Measurements from ENCODE around the gene CCNB1IP1. TPM values are rescaled to one million over a fixed set of nuclear protein-coding genes. Genes with fewer than 3 reads are reported as not detected.
A peak's percentile ranks its signal among the peaks of the same experiment; 100 is the strongest.
"Not testable (repeated sequence)": the region's sequence is repeated elsewhere in the genome, so short reads cannot be mapped to it uniquely, and the experiment has no call there.

The CCNB1IP1 gene
- total RNA-seq, 1 donor from 2014 or later = 30.5 TPM

DNA sequence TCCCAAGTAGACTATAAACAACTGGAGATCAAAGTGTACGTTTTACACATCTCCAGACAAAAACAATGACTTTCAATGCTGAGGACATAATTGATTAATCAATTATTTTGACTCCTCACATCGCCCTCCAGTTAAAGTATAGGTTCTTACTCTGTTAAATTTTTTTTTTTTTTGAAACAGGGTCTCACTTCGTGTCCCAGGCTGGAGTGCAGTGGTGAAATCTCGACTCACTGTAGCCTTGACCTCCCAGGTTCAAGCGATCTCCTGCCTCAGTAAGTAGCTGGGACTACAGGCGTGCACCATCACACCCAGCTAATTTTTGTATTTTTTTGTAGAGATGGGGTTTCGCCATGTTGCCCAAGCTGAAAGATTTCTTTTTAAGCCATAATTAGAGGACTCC lies 938 bp upstream of the CCNB1IP1 start:
- DNase-seq (ENCODE audit: low spot score) = no peak
- ATAC-seq = no peak

DNA sequence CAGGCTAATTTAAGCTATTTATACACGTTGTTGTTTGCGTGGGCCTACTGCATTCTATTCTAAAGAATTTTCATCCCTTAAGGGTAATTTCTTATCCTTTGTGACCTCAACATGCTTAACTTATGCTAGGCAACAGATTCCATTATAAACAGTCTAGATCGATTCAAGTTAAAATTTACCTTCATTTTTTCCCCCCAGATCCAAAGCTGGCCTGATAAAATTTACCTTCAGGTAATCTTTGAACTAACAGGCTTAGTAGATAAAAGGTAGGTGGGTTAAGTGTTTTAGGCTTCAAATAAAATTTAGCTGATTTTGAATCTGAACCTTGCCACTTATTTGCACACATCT lies 389 bp upstream of the CCNB1IP1 start:
- peak; percentile 68 for ATAC-seq
- no peak for DNase-seq (ENCODE audit: low spot score)

DNA sequence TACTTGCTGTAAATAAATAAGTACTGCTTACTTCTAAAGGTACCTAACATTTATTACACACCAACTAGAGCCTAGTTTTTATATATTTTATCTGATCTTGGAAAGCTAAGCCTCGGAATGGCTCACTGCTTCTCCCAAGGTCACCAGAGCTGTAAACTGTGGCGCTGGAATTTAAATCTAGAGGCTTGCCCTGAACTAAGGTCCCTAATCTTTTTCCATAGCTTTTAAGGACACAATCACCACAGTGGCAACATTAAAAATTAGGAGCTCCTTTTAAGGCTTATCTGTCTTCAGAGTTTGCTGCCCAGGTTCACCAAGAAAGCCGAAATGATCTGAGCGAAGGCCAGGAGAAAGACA lies 670 bp downstream of the CCNB1IP1 start:
- ATAC-seq (peak; percentile 41), DNase-seq (ENCODE audit: low spot score) (no peak)

DNA sequence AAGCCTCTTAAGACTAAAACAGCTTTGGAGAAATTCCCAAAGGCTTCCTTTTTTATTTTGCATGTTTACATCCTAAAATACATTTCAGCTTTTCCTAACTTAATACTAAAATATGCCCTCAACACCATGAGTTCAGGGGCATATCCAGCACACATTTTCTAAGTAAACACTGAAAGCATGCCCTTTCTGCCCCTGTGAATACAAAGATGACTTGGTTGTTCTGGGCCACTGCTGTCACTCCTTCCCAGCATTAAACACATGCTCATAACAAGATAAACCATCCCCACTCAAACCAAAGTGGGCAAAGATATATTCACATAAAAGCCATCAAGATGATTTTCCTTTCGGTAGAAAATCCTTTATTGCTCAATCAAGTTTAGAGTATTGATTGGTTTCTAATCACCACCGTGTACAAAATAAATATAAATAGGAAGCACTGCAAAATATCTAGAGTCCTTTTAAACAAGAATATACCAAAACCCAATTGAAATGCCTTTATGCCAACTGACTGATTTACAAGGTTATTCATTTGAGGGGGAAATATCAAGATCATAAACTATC lies 1.9 kb downstream of the CCNB1IP1 start:
- ATAC-seq (no peak), DNase-seq (ENCODE audit: low spot score) (no peak)

DNA sequence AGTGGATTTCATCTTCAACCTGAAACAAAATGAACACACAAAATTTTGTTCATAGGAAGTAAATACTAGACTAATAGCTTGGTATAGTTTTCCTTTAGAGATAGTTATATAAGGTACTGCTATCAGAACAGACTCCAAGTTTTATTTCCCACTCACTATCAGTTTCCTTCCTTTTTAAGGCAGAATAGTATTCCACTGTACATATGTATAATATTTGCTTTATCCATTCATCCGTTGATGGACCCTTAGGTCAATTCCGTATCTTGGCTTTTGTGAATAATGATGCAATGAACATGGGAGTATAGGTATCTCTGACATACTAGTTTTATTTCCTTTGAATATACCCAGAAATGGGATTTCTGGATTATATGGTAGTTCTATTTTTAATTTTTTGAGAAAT lies 3.7 kb downstream of the CCNB1IP1 start:
- ATAC-seq (no peak), DNase-seq (ENCODE audit: low spot score) (no peak)

DNA sequence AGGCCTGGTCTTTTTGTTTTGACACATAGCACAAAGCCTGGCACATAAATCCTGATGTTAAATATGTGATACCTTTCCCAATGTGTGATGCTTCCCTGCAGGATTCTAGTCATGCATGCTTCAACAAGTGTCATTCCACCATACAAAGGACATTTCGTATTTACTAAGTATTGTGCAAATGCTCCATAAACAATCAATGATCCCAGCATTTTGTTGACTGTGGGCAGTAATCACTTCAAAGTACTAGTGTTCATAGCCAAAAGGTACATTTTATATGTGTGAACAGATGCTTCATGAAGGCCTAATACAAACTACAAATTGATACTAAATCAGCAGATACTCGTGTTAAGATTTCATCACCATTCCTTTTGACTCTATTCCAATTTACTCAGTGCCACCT lies 4.4 kb downstream of the CCNB1IP1 start:
- ATAC-seq = no peak

DNA sequence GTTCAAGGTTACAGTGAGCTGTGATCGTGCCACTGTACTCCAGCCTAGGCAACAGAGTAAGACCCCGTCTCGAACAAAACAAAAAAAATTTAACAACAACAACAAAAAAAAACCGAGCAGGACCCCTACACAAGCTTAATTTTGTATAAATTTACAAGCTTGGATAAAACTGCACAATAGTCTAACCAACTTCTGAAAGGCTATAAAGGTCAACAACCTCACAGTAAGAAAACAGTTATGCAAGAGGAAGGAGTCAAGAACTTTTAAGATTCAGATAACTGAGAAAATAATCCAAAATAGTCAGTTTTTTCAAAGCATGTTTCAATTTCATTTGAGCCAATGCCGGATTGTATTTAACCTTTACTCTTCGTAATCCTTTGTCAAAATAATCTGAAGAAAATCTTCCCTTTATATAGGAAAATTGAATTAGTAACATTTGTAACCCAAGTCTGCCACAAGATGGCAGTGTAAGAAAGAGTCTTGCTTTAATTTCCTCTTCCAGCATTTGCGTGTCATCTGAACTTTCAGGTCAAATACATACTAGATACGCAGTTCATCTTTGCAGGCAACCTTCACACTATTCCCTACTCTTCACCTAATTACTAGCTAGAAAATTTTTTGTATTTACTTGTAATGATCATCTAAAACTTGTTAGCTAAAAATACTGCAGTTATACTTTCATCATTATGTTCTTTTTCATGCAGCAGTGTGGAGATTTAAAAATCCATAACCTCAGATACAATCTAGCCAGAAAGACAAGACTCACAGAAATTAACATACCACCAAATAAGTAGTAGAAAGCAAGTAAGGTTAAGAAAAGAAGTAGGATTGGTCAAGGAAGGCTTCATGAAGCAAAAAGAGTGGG lies 5.8 kb downstream of the CCNB1IP1 start:
- no peak for DNase-seq (ENCODE audit: low spot score)
- peak; percentile 86 for ATAC-seq

More for the DNA sequence above, 4.4 kb downstream of the CCNB1IP1 start:
- no peak for DNase-seq (ENCODE audit: low spot score)

DNA sequence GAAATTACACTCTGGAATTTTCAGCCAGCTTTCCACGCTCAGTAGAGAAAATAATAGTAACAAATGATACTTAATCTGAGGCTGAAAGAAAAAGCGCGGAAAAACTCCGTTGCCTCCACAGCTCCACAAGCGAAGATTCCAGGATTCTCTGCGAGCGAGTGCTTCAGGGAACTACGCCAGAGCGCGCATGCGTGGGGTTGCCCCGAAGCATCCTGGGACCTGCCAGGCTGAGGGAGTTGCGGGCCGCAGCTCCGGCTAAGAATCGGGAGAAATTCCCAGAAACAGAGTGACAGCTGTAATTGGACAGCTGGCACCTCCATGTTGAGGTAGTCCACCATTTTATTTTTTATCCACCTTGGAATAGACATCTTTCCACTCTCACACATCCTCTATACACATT lies 15.4 kb downstream of the CCNB1IP1 start:
- no peak for DNase-seq (ENCODE audit: low spot score)
- no peak for ATAC-seq

DNA sequence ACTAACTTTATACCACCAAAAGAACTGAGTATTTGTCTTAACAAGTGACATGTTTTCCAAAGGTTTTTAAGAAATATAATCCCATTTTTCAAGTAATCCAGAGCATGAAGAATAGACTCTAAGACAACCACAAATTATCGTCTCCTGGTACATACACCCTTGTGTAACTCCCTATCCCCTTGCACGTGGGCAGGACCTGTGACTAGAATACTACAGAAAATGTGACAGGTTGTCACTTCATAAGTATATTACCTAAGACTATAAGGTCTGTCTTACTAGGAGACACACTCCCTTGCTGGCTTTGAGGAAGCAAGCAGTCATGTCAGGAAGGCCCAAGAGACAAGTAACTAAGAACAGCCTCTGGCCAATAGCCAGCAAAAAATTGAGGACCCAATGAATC lies 19.1 kb downstream of the CCNB1IP1 start:
- ATAC-seq (no peak), DNase-seq (ENCODE audit: low spot score) (no peak)

DNA sequence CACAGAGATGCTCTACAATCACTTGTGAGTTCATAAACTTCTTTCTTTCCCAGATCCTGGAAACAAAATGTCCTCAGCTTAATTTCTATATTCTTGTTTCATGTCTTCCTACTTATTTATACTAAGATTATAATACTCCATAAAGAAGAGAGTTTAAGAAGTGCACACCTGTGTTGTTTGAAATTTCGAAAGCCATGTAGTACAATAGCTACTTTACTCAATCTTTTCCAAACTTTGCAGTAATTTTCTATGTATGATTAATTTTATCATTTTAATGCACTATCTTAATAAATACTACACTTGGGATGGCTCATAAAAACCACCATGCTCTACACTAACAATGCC lies 27.0 kb downstream of the CCNB1IP1 start:
- DNase-seq (ENCODE audit: low spot score) (no peak), ATAC-seq (no peak)

DNA sequence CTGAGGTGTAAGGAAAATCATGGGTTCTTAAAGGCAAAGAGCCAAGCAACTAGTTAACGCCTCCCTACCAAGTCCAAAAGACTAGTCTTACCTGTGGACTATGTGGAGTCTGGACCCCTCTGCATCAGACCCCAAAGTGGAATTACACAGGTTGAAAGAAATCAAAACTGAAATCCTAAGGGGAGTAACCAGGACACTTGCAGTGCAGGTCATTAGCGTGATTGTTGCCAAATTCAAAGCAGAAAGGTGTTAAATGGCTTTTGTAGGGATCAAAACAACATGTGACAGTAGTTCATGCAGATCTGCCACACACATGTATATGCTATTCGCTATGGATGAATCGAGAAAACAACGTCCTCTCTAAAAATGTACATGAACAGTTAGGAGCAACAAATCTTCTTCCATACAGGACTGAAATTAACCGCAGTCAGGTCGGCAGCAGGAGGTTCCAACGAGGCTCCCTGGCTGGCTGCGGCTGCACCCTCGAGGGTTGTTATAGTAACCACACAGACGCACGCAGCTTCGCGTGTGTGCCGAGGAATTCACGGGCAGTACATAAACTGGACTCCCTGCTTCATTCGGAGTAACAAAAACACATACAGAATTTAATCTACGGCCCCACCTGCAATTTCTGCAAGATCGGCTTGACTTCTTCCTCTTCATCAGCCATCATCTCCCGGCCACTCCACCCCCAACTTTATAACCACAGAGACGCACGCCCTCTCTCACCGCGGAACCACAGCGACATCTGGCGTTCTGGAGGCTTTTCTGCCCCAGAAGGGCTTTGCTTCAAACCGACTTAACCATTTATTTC lies 27.6 kb downstream of the CCNB1IP1 start, which contains the start of gene TTC5:
TTC5 (minus strand) TSS at position 687 of the 814 bp plus-strand sequence; CDS start at position 673, 14 bp downstream.
- DNase-seq (ENCODE audit: low spot score) = peak; percentile 86

DNA sequence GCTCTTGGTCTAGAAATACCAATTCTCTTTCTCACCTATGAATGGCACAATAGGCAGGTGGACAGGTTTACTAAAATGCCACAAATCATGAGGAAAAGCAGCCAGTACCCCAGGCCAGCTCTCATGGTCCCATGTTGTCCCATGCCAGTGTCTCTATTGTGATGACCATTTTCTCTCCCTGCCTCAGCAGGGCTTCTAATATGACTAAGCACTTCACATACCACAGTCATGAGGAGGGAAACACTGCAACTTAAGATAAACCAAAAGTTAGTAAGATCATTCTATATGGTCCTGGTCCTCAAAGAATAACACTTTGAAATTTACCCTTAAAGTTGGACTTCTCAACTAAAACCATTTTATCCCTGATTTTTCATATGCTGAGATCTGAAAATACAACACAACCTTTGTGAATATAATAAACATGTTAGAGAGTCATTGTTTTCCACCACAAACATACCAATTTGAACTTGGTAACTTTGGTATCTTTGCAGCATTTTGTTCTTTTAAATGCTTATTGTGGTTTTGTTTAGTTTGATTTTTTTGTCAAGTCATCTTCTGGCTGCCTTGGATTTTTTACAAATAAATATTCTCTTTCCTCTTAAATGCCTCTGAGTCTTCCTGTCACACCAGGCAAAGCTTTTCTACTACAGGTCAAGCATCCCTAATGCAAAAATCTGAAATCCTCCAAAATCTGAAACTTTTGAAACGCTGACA lies 30.9 kb downstream of the CCNB1IP1 start:
- ATAC-seq = no peak
- no peak for DNase-seq (ENCODE audit: low spot score)

More for the DNA sequence above, 27.6 kb downstream of the CCNB1IP1 start, which contains the start of gene TTC5:
- peak; percentile 100 for ATAC-seq

DNA sequence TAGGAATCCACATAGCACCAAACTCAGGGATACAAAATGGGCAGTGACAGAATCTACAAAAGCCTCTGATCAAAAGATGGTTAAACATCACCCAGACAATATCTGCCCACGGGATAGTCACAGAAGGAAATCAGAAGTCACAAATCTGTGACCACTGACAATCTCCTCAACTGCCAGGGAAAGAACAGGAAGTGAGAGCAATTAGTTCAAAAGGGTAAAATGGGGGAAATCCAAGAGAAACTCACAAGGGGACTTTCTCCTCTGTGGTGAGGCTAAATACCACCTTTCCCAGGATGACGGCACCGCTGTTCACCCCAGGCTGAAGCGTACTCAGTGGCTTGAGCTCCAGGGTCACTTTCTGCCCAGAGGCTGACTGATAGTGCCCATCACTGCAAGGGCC lies 38.0 kb downstream of the CCNB1IP1 start:
- DNase-seq (ENCODE audit: low spot score) (no peak), ATAC-seq (no peak)

DNA sequence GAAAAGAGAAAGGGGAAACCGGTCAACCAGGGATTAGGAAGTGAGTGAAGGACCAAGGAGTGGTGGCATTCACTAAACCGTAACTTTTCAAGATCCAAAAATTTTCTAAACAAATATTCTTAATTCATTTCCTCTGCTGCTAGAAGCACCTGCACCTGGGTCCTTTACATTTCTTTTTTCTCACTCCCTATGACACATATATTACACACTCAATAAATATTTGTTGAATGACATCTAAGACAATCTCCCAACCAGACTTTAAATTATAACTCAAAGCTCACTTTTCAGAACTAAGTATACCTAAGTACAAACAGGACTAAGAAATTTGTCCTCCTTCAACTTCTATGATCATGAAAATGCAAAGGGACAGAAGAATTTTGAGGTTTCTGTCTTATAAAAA lies 38.4 kb downstream of the CCNB1IP1 start:
- no peak for DNase-seq (ENCODE audit: low spot score)

DNA sequence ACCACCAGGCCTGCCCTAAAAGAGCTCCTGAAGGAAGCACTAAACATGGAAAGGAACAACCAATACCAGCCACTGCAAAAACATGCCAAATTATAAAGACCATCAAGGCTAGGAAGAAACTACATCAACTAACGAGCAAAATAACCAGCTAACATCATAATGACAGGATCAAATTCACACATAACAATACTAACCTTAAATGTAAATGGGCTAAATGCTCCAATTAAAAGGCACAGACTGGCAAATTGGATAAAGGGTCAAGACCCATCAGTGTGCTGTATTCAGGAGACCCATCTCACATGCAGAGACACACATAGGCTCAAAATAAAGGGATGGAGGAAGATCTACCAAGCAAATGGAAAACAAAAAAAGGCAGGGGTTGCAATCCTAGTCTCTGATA lies 51.1 kb downstream of the CCNB1IP1 start:
- not testable (repeated sequence) for ATAC-seq

More for the DNA sequence above, 38.4 kb downstream of the CCNB1IP1 start:
- no peak for ATAC-seq

DNA sequence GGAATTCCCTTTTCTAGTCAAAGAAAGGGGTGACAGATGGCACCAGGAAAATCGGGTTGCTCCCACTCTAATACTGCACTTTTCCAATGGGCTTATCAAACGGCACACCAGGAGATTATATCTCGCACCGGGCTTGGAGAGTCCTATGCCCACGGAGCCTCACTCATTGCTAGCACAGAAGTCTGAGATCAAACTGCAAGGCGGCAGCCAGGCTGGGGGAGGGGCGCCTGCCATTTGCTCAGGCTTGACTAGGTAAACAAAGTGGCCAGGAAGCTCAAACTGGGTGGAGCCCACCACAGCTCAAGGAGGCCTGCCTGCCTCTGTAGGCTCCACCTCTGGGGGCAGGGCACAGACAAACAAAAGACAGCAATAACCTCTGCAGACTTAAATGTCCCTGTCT lies 52.8 kb downstream of the CCNB1IP1 start:
- not testable (repeated sequence) for DNase-seq (ENCODE audit: low spot score); ATAC-seq

More for the DNA sequence above, 51.1 kb downstream of the CCNB1IP1 start:
- not testable (repeated sequence) for DNase-seq (ENCODE audit: low spot score)

DNA sequence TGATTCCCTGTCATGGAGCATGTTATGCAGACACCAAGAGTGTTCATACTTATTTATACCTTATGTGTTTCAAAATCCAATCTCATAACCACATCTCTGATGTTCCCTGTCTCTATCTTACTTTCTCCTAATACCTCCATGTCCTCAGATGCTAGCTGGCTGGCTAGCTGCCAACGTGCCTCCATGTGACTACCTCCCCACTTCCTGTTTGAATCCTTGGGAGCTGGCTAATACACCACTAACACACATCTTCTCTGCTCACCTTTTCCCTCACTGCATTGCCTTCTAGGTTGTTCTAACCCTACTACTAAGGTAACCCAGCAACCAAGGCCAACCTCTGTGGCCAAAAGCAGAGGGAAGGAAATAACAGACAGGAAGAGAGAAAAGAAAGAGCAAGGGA lies 54.7 kb downstream of the CCNB1IP1 start:
- no peak for DNase-seq (ENCODE audit: low spot score)

DNA sequence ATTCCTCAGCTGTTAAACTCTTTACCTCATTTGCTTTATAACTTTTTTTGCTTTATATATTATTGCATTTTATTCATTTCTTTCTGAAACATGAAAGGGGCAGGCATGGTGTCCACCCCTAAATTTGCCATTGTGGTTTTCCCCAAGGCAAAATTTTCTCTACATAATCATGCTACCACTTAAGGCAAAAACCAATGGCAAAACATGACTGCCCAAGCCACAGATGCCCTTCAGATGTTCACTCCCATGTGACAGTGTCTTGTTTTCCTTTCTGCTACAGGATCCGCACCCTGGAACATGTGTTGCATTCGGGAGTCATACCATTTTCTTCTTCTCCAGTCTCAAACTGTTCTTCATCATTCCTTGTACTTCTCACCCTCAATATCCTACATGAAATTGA lies 55.7 kb downstream of the CCNB1IP1 start:
- DNase-seq (ENCODE audit: low spot score) = no peak
- ATAC-seq = no peak

More for the DNA sequence above, 54.7 kb downstream of the CCNB1IP1 start:
- no peak for ATAC-seq

DNA sequence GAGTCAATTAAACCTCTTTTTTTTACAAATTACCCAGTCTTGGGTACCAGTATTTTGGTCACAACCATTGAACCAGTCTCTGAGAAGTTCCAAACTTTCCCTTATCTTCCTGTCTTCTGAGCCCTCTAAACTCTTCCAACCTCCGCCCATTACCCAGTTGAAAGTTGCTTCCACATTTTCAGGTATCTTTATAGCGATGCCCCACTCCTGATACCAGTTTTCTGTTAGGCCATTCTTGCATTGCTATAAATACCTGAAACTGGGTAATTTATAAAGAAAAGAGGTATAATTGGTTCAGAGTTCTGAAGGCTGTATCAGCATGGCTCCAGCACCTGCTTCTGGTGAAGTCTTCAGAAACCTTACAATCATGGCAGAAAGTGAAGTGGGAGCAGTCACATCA lies 59.0 kb downstream of the CCNB1IP1 start:
- ATAC-seq (no peak), DNase-seq (ENCODE audit: low spot score) (no peak)

DNA sequence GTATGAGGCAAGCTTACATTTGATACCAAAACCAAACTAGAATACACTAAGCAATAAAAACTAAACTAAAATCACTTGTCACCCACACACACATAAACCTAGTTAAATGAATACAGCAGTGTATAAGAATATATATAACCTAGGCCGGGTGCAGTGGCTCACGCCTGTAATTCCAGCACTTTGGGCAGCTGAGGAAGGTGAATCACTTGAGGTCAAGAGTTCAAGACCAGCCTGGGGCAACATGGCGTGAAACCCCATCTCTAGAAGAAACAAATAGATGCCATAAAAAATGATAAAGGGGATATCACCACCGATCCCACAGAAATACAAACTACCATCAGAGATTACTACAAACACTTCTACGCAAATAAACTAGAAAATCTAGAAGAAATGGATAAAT lies 68.7 kb downstream of the CCNB1IP1 start:
- not testable (repeated sequence) for DNase-seq (ENCODE audit: low spot score)

DNA sequence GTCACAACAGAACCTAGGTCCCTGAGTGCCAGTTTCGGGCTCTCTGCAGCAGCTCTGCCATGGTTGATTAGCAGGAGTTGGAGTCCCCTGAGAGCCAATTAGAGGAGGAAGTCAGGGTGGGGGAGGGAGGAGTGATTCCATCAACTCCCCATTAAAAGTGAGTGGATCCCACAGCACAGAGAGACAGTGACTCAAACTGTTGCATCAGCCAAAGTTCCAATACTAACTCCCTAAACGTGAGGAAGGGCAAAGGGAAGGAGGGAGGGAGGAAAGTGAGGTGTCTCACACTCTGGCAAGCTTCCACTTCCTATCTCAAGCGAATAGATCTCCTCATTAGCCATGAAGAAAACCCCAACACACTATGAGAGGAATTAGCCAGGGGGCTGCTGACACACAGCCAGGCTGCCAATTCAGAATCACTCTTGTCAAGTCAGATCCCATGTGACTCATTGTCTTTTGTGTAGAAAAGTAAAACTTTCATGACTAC lies 70.4 kb downstream of the CCNB1IP1 start:
- ATAC-seq (no peak), DNase-seq (ENCODE audit: low spot score) (no peak)

More for the DNA sequence above, 68.7 kb downstream of the CCNB1IP1 start:
- not testable (repeated sequence) for ATAC-seq
